HepG2 (cell line): Measurements from ENCODE around the gene PTPRF. TPM values are rescaled to one million over a fixed set of nuclear protein-coding genes. Genes with fewer than 3 reads are reported as not detected.
A peak's percentile ranks its signal among the peaks of the same experiment; 100 is the strongest.

ENCODE experiments used
- ATAC-seq: fragments of 200-7000 bp; cut with Tn5 transposase; 3 replicates; pipeline ENCODE4 v1.9.1; 2020; ENCODE audit warnings: mild to moderate bottlenecking, moderate library complexity
- BruUV-seq: library from RNA; stranded (reverse); fragments of 400-500 nt; replicated peaks from 2 replicates; lab custom pipeline; 2021; lab: Mats Ljungman, UMichigan
- CTCF ChIA-PET: fragments of 300-600 bp; formaldehyde crosslinking; extraction: SDS; loops from one replicate; lab custom pipeline; 2021; ENCODE audit warnings: low total read pairs, inconsistent platforms, low intra/inter-chr PET ratio; lab: Yijun Ruan, JAX
- POLR2A ChIA-PET: fragments of 350-600 bp; sonication (Branson Sonifier 250); formaldehyde crosslinking; loops from one replicate; lab custom pipeline; 2020; ENCODE audit warnings: antibody characterized with exemption, inconsistent platforms; lab: Yijun Ruan, JAX
- DNase-seq: peaks from one replicate; pipeline ENCODE4 v3.0.0-alpha.2; 2015; ENCODE audit warnings: low spot score
- FAIRE-seq: peaks from 3 replicates; lab custom pipeline; 2011; peaks lifted over from hg19 to GRCh38; lab: Jason Lieb, UNC
- H2AFZ ChIP-seq: one replicate; pipeline ENCODE4 v1.6.1; 2011; ENCODE audit warnings: low read length, inconsistent platforms
- H3K27ac ChIP-seq: fragments of 300-600 bp; 3 replicates; pipeline ENCODE4 v1.8.0; 2011; ENCODE audit warnings: mixed run types, mild to moderate bottlenecking, mixed read lengths, low read length, inconsistent platforms; ENCODE audit not compliant: insufficient read depth; ENCODE audit errors: extremely low read length
- H3K27me3 ChIP-seq, 2 experiments: fragments of 200-600 bp in 1 of 2; 2 replicates in 1 of 2; 3 replicates in 1 of 2; pipeline versions ENCODE4 v1.6.0 to v1.8.0; 2011; ENCODE audit warnings: low read length in 2 of 2, mild to moderate bottlenecking in 2 of 2, moderate library complexity in 2 of 2, inconsistent platforms in 1 of 2; ENCODE audit not compliant: insufficient read depth in 2 of 2, control insufficient read depth in 1 of 2
- H3K36me3 ChIP-seq, 2 experiments: fragments of 200-600 bp in 1 of 2; replicated peaks in 1 of 2; 2 replicates in 1 of 2; 3 replicates in 1 of 2; pipeline versions ENCODE4 v1.5.1 to v1.8.0; 2011; ENCODE audit warnings: low read length in 2 of 2, inconsistent platforms in 1 of 2; ENCODE audit not compliant: insufficient read depth in 2 of 2, control insufficient read depth in 1 of 2
- H3K4me1 ChIP-seq: 2 replicates; pipeline ENCODE4 v1.5.1; 2012; ENCODE audit warnings: low read length, inconsistent platforms; ENCODE audit not compliant: insufficient read depth
- H3K4me2 ChIP-seq: 2 replicates; pipeline ENCODE4 v1.6.0; 2011; ENCODE audit warnings: low read depth, low read length, inconsistent platforms
- H3K4me3 ChIP-seq, 3 experiments: fragments of 200-600 bp in 1 of 3; sonication (generic), shearing (Covaris generic) in 1 of 3; replicated peaks in 1 of 3; 2 replicates each; pipeline ENCODE4 v1.5.1; 2011 to 2016; ENCODE audit warnings: low read length in 3 of 3, inconsistent platforms in 2 of 3, low read depth in 2 of 3, mild to moderate bottlenecking in 2 of 3, control low read depth in 1 of 3, mixed read lengths in 1 of 3; ENCODE audit not compliant: insufficient read depth in 1 of 3
- H3K79me2 ChIP-seq: one replicate; pipeline ENCODE4 v1.6.1; 2011; ENCODE audit warnings: low read length, inconsistent platforms; ENCODE audit not compliant: insufficient read depth
- H3K9ac ChIP-seq: 2 replicates; pipeline ENCODE4 v1.6.0; 2011; ENCODE audit warnings: mild to moderate bottlenecking, low read depth, low read length, inconsistent platforms; ENCODE audit not compliant: insufficient read depth
- H3K9me3 ChIP-seq: 2 replicates; pipeline ENCODE4 v1.5.1; 2012; ENCODE audit warnings: mild to moderate bottlenecking, low read length
- H4K20me1 ChIP-seq: 2 replicates; pipeline ENCODE4 v1.6.0; 2011; ENCODE audit warnings: inconsistent platforms, mild to moderate bottlenecking, low read length, moderate library complexity; ENCODE audit not compliant: insufficient read depth
- BORCS8-MEF2B ChIP-seq: sonication (generic); formaldehyde crosslinking; IDR thresholded peaks from 2 replicates; pipeline ENCODE4 v1.8.0; 2022; ENCODE audit warnings: mild to moderate bottlenecking, missing genetic modification reagents
- MNT ChIP-seq: fragments of 450-650 bp; IDR thresholded peaks from 2 replicates; pipeline ENCODE4 v1.6.1; 2016
- NAIF1 ChIP-seq: sonication (generic); formaldehyde crosslinking; IDR thresholded peaks from 2 replicates; pipeline ENCODE4 v1.5.0; 2020; ENCODE audit warnings: mild to moderate bottlenecking, missing genetic modification reagents, borderline replicate concordance
- RBM22 ChIP-seq: fragments of 200-400 bp; formaldehyde crosslinking; optimal IDR thresholded peaks from 2 replicates; pipeline ENCODE3; 2017; ENCODE audit warnings: mild to moderate bottlenecking, low read length, moderate library complexity
- WGBS: methylation state at CpG from one replicate; pipeline ENCODE4 v1.1.6; 2017; ENCODE audit warnings: low lambda C conversion rate; 5-methylcytosine and 5-hydroxymethylcytosine counted together
- in situ Hi-C: cut with HindIII; loops from 2 replicates; pipeline ENCODE4 v1.10.0; 2017; ENCODE audit warnings: low pct_unique_long_range_greater_than_20kb; ENCODE audit not compliant: extremely low pct_ligation_motif_present
- intact Hi-C: fragments of 100-400 bp; cut with micrococcal nuclease; formaldehyde crosslinking; loops from one replicate; pipeline ENCODE4 v1.10.0; 2022; ENCODE audit not compliant: unreplicated experiment
- polyA plus RNA-seq, 8 experiments: library from polyadenylated mRNA; depleted of rRNA in 3 of 8; stranded (reverse) in 7 of 8; unstranded in 1 of 8; fragments of >200 nt; fragmentation: Illumina TruSeq in 4 of 8; extraction: Trizol in 4 of 8; gene quantifications; 2 replicates each; pipeline versions ENCODE4 v1.2.1 to v1.2.3, GENCODE V29; 2011 to 2016; ENCODE audit warnings: low read depth in 4 of 8, missing spikeins in 1 of 8, mixed read lengths in 1 of 8; ENCODE audit not compliant: insufficient read depth in 1 of 8
- total RNA-seq, 5 experiments: library from RNA; depleted of rRNA; stranded (reverse); fragments of >200 nt; fragmentation: Illumina TruSeq; extraction: Trizol; gene quantifications; 2 replicates each; pipeline ENCODE4 v1.2.3, GENCODE V29; 2016; ENCODE audit warnings: low read depth in 1 of 5

The PTPRF gene
- total and polyA plus RNA-seq, 2 of the 13 experiments (the other 11 are each of a cell fraction or from before 2014, with no cell fraction given) = 55.9 to 167 TPM

- no peak overlapping the region for H3K4me2 ChIP-seq
- H2AFZ ChIP-seq = no peak overlapping the region
- no peak for FAIRE-seq
- H3K9me3 ChIP-seq = no peaks in the 10 kb centered on the region
- intact Hi-C loops = no loop called here
- H3K4me3 ChIP-seq = no peak overlapping the region
- peaks cover 19% of the 10 kb centered on the region for H3K4me1 ChIP-seq
- peaks cover 28% of the 10 kb centered on the region; the same call in 1 of the 2 replicates for H4K20me1 ChIP-seq
- ATAC-seq = no peak
- H3K9ac ChIP-seq = no peak overlapping the region
- no TSS peak for BruUV-seq
- TF ChIP-seq MNT (peak; percentile 61), NAIF1 (CRISPR knock-in tag) (no peak)
- CTCF ChIA-PET = no interaction called here
- H3K36me3 ChIP-seq = peaks cover 26 to 55% of the 10 kb centered on the region in 2 experiments
- DNase-seq = no peak
- no peaks in the 10 kb centered on the region for H3K27me3 ChIP-seq
- WGBS = 97% methylated on average over 6 of the region's 6 CpGs
- H3K79me2 ChIP-seq = peaks cover 12% of the 10 kb centered on the region
- no peak overlapping the region for H3K27ac ChIP-seq
- in situ Hi-C loops = no loop called here
- POLR2A ChIA-PET = no interaction called here
These were observed 29.6 kb downstream of the PTPRF start for GRCh38 chr1:43560286-43560685.

DNA sequence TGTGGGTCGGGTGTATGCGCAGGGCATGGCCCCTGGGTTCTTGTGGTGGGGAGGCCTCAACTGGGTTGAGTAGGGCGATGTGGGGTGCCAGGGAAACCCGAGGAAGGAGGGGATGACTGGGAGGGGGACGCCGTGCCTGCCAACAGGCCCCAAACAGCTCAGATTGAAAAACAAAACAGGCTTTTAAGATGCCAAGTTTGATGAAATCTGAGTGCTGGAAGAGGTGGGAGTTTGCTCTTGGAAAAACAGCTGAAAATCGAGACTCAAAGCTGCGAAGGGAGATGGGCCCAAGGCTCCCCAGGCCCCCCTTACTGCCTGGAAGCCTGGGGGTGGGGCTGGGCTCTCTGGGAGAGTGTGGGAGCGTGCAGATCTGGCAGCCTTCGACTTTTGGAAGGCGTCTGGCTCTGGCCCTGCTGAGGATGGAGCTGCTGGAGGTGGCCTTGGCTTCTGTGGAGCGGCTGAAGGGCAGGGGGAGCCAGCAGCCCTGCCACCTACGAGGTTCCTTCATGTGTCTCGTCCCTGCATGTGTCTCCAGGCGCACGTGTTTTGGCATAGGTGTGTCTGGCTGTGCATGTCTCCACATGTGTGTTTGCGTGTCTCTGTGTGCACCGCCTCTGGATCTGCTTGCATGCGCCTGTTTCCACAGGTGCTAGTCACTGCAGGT, 33.3 kb downstream of the PTPRF start:
- intact Hi-C loops = no loop called here
- Histone ChIP-seq H3K9ac (no peak overlapping the region), H3K36me3 (peaks cover 18 to 54% of the 10 kb centered on the region in 2 experiments), H3K27me3 (no peaks in the 10 kb centered on the region), H4K20me1 (peaks cover 23% of the 10 kb centered on the region; the same call in 1 of the 2 replicates), H3K4me1 (peaks cover 7% of the 10 kb centered on the region; the same call in 1 of the 2 replicates), H3K79me2 (peaks cover 3% of the 10 kb centered on the region), H3K27ac (no peak overlapping the region), H2AFZ (no peak overlapping the region), H3K9me3 (no peaks in the 10 kb centered on the region), H3K4me2 (no peak overlapping the region), H3K4me3 (no peak overlapping the region)
- DNase-seq (no peak), FAIRE-seq (no peak), ATAC-seq (no peak)
- ChIA-PET CTCF (no interaction called here), POLR2A (no interaction called here)
- 93% methylated on average over 17 of the region's 19 CpGs for WGBS
- TF ChIP-seq BORCS8-MEF2B (no peak), RBM22 (peak; percentile 57)
- no TSS peak for BruUV-seq
- in situ Hi-C loops = no loop called here
